ENCODE data around the gene MAST3.

The MAST3 gene

GRCh38 chr19:18155095-18156087 lies 57.8 kb downstream of the MAST3 start:
- TF ChIP-seq RAD21 (IDR thresholded peaks at IDR 0.05; ENCODE audit: low read depth) (no peak), CEBPB (IDR thresholded peaks at IDR 0.05) (no peak), USF1 (IDR thresholded peaks at IDR 0.05) (no peak), NFIC (IDR thresholded peaks at IDR 0.05) (peak; percentile 46; the same call in 1 of the 2 replicates), EGR1 (IDR thresholded peaks at IDR 0.05) (peak; percentile 78), FOXM1 (IDR thresholded peaks at IDR 0.05; ENCODE audit: borderline replicate concordance, low read depth) (no peak)

DNA sequence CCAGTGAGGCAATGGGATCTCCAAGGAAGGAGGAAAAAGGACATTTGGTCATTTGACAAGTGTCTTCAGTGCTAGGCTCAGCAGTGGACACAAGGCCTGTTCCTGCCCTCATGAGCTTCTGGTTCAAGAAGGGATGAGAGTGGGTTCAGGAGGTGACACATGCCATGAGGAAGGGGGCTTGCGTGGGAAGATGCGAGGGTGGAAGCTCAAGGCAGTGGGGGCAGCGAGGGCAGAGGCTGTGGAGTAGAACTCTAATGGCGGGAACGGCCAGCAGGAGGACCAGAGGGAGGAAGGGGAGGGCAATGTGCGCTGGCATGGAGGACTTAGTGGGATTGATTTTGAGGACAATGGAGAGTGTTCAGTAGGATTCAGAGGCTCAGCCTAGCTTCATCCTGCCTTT lies 58.7 kb downstream of the MAST3 start:
- TF ChIP-seq YY1 (IDR thresholded peaks at IDR 0.05; ENCODE audit: low read depth) (no peak), FOXM1 (IDR thresholded peaks at IDR 0.05; ENCODE audit: borderline replicate concordance, low read depth) (no peak), USF1 (IDR thresholded peaks at IDR 0.05) (no peak), TEAD4 (IDR thresholded peaks at IDR 0.05) (no peak), TCF12 (IDR thresholded peaks at IDR 0.05; ENCODE audit: low read depth) (no peak), ZBTB7A (IDR thresholded peaks at IDR 0.05; ENCODE audit: low read depth) (0 out of 2 replicates have a peak, but pooled peaks have one; percentile 22)
- TF ChIP-seq, protein P1, sequence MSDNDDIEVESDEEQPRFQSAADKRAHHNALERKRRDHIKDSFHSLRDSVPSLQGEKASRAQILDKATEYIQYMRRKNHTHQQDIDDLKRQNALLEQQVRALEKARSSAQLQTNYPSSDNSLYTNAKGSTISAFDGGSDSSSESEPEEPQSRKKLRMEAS (IDR thresholded peaks at IDR 0.05) = no peak

DNA sequence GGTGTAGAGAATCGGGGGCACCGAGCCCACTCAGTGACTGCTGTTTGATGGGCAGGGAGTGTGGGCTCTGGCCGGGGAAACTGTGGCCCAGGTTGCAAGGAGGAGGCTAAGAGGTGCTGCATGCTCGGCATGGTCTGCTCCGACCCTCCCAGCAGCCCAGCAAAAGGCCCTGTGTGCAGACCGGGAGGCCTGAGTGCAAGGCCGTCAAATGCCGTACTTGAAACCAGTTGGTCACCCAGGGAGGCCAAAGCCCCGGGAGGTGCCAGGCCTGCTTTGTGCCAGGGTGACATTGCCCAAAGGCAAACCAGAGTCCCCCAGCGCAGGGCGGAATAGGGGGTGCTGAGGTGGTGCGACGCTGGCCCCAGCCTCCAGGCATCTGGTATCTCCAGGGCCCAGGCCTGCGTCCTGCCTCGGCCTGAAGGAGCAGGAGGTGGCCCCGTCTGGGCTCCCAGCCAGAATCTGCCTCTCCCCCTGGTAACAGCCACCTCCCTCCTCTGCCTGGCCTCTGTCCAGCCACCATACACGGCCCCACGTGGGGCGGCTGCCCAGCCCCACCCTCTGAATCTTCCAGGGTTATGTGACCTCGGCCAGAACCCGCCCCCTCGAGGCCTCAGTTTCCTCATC lies 59.4 kb downstream of the MAST3 start:
- TF ChIP-seq RAD21 (IDR thresholded peaks at IDR 0.05; ENCODE audit: low read depth) = no peak
- 0 out of 2 replicates have a peak, but pooled peaks have one; percentile 27 for TF ChIP-seq EGR1 (IDR thresholded peaks at IDR 0.05)
- TF ChIP-seq, protein P2, sequence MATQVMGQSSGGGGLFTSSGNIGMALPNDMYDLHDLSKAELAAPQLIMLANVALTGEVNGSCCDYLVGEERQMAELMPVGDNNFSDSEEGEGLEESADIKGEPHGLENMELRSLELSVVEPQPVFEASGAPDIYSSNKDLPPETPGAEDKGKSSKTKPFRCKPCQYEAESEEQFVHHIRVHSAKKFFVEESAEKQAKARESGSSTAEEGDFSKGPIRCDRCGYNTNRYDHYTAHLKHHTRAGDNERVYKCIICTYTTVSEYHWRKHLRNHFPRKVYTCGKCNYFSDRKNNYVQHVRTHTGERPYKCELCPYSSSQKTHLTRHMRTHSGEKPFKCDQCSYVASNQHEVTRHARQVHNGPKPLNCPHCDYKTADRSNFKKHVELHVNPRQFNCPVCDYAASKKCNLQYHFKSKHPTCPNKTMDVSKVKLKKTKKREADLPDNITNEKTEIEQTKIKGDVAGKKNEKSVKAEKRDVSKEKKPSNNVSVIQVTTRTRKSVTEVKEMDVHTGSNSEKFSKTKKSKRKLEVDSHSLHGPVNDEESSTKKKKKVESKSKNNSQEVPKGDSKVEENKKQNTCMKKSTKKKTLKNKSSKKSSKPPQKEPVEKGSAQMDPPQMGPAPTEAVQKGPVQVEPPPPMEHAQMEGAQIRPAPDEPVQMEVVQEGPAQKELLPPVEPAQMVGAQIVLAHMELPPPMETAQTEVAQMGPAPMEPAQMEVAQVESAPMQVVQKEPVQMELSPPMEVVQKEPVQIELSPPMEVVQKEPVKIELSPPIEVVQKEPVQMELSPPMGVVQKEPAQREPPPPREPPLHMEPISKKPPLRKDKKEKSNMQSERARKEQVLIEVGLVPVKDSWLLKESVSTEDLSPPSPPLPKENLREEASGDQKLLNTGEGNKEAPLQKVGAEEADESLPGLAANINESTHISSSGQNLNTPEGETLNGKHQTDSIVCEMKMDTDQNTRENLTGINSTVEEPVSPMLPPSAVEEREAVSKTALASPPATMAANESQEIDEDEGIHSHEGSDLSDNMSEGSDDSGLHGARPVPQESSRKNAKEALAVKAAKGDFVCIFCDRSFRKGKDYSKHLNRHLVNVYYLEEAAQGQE (IDR thresholded peaks at IDR 0.05; ENCODE audit: low read depth) = no peak
- TF ChIP-seq EP300 (IDR thresholded peaks at IDR 0.05; ENCODE audit: borderline replicate concordance) = peak; percentile 82
- TF ChIP-seq USF1 (IDR thresholded peaks at IDR 0.05) = peak; percentile 91
- 0 out of 2 replicates have a peak, but pooled peaks have one; percentile 6 for TF ChIP-seq YY1 (IDR thresholded peaks at IDR 0.05; ENCODE audit: low read depth)
- no peak; the same call in 1 of the 2 replicates for TF ChIP-seq TAF1 (IDR thresholded peaks at IDR 0.05; ENCODE audit: low read depth)
- TF ChIP-seq TCF12 (IDR thresholded peaks at IDR 0.05; ENCODE audit: low read depth) = no peak
- peak; percentile 22; the same call in 1 of the 2 replicates for TF ChIP-seq TEAD4 (IDR thresholded peaks at IDR 0.05)
- peak; percentile 34; the same call in 1 of the 2 replicates for TF ChIP-seq CREB1 (IDR thresholded peaks at IDR 0.05; ENCODE audit: low read depth)
- TF ChIP-seq CEBPB (IDR thresholded peaks at IDR 0.05) = no peak
- TF ChIP-seq NFIC (IDR thresholded peaks at IDR 0.05) = peak; percentile 97
- no peak for TF ChIP-seq FOXM1 (IDR thresholded peaks at IDR 0.05; ENCODE audit: borderline replicate concordance, low read depth)
- TF ChIP-seq ZBTB7A (IDR thresholded peaks at IDR 0.05; ENCODE audit: low read depth) = no peak
- TF ChIP-seq, protein P1 (IDR thresholded peaks at IDR 0.05) = peak; percentile 86

DNA sequence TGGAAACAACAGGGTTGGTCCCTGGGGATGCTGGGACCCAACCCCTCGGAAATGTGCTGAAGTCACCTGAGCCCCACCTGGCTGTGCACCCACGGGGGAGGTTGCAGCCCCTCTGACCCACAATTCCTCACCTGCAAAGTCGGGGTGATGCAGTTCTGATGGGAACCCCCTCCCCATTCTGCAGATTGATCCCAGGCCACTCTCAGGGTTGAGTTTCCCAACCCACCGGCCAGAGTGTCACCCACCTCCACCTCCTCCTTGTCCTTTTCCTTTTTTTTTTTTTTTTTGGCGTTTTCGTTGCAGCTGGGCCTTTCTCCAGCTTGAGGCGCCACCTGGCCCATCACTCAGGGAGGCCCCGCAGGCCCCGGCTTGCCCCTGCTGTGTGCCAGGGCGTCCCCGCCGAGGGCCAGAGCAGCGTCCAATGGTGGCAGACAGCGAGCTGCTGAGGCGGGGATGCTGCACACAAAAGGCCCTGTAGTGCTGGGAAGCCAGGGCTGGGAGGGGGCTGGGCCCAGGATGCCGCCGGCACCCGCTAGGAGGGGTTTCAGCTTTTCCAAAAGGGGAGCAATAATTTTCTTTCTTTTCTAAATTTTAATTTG lies 60.0 kb downstream of the MAST3 start:
- TF ChIP-seq YY1 (IDR thresholded peaks at IDR 0.05; ENCODE audit: low read depth) (0 out of 2 replicates have a peak, but pooled peaks have one; percentile 25), TCF12 (IDR thresholded peaks at IDR 0.05; ENCODE audit: low read depth) (peak; percentile 53; the same call in 1 of the 2 replicates), NFIC (IDR thresholded peaks at IDR 0.05) (peak; percentile 50; the same call in 1 of the 2 replicates), RAD21 (IDR thresholded peaks at IDR 0.05; ENCODE audit: low read depth) (no peak), ZBTB7A (IDR thresholded peaks at IDR 0.05; ENCODE audit: low read depth) (no peak; the same call in none of the 2 replicates), TEAD4 (IDR thresholded peaks at IDR 0.05) (no peak), CEBPB (IDR thresholded peaks at IDR 0.05) (no peak), FOXM1 (IDR thresholded peaks at IDR 0.05; ENCODE audit: borderline replicate concordance, low read depth) (no peak), EGR1 (IDR thresholded peaks at IDR 0.05) (no peak), TAF1 (IDR thresholded peaks at IDR 0.05; ENCODE audit: low read depth) (0 out of 2 replicates have a peak, but pooled peaks have one; percentile 15), CREB1 (IDR thresholded peaks at IDR 0.05; ENCODE audit: low read depth) (0 out of 2 replicates have a peak, but pooled peaks have one; percentile 5)
- TF ChIP-seq, protein P2 (IDR thresholded peaks at IDR 0.05; ENCODE audit: low read depth) = no peak
